GM06990 (cell line): ENCODE measurements around the gene SIL1.

ENCODE experiments used
- DNase-seq: peaks from one replicate; pipeline ENCODE4 v3.0.0-alpha.2; 2011; ENCODE audit not compliant: insufficient read length; ENCODE audit errors: extremely low read depth
- H3K27me3 ChIP-seq: replicated peaks from 2 replicates; pipeline ENCODE4 v1.6.0; 2011; ENCODE audit warnings: low read length; ENCODE audit not compliant: control insufficient read depth, insufficient read depth
- H3K36me3 ChIP-seq: 2 replicates; pipeline ENCODE4 v1.5.1; 2011; ENCODE audit warnings: low read length; ENCODE audit not compliant: control insufficient read depth, insufficient read depth
- H3K4me3 ChIP-seq: replicated peaks from 2 replicates; pipeline ENCODE4 v1.5.1; 2011; ENCODE audit warnings: low read depth, mild to moderate bottlenecking, control low read depth, low read length
- CTCF ChIP-seq: IDR thresholded peaks from 2 replicates; pipeline ENCODE4 v1.5.1; 2011; ENCODE audit warnings: low read length, control low read depth, mild to moderate bottlenecking, inconsistent platforms; ENCODE audit not compliant: insufficient read depth, poor library complexity, severe bottlenecking

Gene SIL1

GRCh38 chr5:139104577-139105276 lies 93.4 kb downstream of the SIL1 start:
- Histone ChIP-seq H3K4me3 (no peak overlapping the region), H3K27me3 (no peaks in the 10 kb centered on the region), H3K36me3 (0 out of 2 replicates have a peak, but pooled peaks cover 1% of the 10 kb centered on the region)
- no peak for TF ChIP-seq CTCF
- no peak for DNase-seq

GRCh38 chr5:139103762-139104161 lies 94.4 kb downstream of the SIL1 start:
- Histone ChIP-seq H3K4me3 (no peak overlapping the region), H3K27me3 (no peaks in the 10 kb centered on the region), H3K36me3 (0 out of 2 replicates have a peak, but pooled peaks cover 1% of the 10 kb centered on the region)
- TF ChIP-seq CTCF: no peak
- no peak for DNase-seq

- Histone ChIP-seq H3K4me3 (no peak overlapping the region), H3K36me3 (0 out of 2 replicates have a peak, but pooled peaks cover 1% of the 10 kb centered on the region), H3K27me3 (no peaks in the 10 kb centered on the region)
- no peak for DNase-seq
- no peak for TF ChIP-seq CTCF
Observed at GRCh38 chr5:139100825-139101224, 97.3 kb downstream of the SIL1 start.

- Histone ChIP-seq H3K4me3 (no peak overlapping the region; the same call in 1 of the 2 replicates), H3K27me3 (no peaks in the 10 kb centered on the region), H3K36me3 (no peaks in the 10 kb centered on the region)
- DNase-seq: peak; percentile 68
- no peak for TF ChIP-seq CTCF
Observed at GRCh38 chr5:139094154-139095131, 103.7 kb downstream of the SIL1 start.

- H3K27me3 ChIP-seq: no peaks in the 10 kb centered on the region
- TF ChIP-seq CTCF: no peak
- H3K4me3 ChIP-seq: no peak overlapping the region
- DNase-seq: no peak
- H3K36me3 ChIP-seq: no peaks in the 10 kb centered on the region
Observed at GRCh38 chr5:139092741-139093343, 105.3 kb downstream of the SIL1 start.
